Endothelial cell of coronary artery (primary cell): ENCODE data around the gene QDPR. TPM values are rescaled to one million over a fixed set of nuclear protein-coding genes. Genes with fewer than 3 reads are reported as not detected.

Experiments
- total RNA-seq: library from RNA; depleted of rRNA; stranded (reverse); fragments of >200 nt; gene quantifications from 2 replicates; pipeline ENCODE4 v1.2.3, GENCODE V29; 2014

QDPR gene
- total RNA-seq = 20.0 and 27.0 TPM in 2 replicates

DNA sequence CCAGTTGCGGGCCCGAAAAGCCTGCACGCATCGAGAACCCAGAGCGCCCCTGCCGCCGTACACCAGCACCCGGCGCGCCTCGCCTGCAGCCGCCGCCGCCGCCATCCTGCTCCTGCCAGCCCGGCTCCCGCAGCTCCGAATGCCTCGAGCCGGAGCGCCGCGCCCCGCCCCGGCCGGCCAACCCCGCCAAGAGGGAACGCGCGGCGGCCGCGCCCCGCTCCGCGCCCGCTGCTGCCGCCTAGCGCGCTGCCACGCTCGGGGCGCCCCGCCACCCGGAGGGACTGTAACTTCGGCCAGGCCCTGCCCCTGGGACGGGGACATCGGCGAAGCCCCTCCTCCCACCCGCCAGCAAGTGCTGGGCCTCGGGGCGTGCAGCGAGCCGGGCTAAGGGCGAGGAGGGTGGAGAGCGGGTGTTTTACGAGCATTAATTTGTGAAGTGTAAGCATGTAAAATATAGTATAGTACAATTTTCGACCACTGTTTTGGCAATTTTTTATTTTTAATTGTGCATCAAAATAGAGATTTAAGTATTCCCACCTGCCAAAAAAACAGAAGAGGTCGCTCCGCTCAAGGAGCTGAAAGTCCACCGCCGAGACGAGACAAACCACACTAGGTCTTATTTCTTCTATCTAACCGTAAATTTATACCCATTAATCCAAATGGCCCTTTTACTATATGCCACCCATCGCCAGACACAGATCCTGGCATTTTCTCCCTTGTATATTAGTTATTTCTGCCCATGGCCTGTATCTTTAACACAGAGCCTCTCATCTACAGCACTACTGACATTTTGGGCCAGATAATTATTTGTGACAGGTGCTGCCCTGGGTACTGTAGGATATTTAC is at the start of gene QDPR:
TSS of gene QDPR (minus strand) at position 141 of the 846 bp plus-strand sequence. CDS start at position 105, 36 bp downstream.

DNA sequence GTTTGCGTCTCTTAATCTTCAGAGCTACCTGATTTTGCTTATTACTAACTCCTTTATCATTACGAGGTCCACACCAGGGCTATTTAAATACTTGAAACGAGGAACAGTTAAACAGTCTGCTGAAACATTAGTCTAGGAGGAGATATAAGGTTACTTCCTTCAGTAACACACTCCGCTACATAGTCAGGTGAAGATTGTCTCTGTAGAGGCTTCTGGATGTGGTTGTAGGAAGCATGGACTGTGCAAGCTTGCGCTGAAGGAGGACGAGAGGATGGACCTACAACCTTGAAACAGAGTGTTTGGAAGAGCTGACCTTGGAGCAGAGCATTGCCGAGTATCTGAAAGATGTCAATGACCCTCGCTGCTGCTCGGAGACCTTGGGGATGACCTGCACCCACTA is 3.0 kb upstream of the QDPR start, which contains the start of gene CLRN2:
TSS of gene CLRN2 (plus strand) at position 301 of the 400 bp plus-strand sequence. CDS start 102 bp downstream, outside the sequence.

Other genes with a start within 250 kb of the QDPR start
- not detected in 2 replicates for gene CLRN2, start 3.1 kb upstream of the QDPR start, total RNA-seq
- gene LAP3, start 65.1 kb upstream of the QDPR start, total RNA-seq = 143 and 189 TPM in 2 replicates
- gene MED28, start 102.6 kb upstream of the QDPR start, total RNA-seq = 10.8 and 12.8 TPM in 2 replicates